HepG2 (cell line): ENCODE measurements around the gene IL4I1. TPM values are rescaled to one million over a fixed set of nuclear protein-coding genes. Genes with fewer than 3 reads are reported as not detected.

Experiments
- RBM39 ChIP-seq: fragments of 200-400 bp; formaldehyde crosslinking; IDR thresholded peaks from one replicate; pipeline ENCODE4 v1.6.1; 2018; ENCODE audit warnings: antibody characterized with exemption, mild to moderate bottlenecking, low read depth, low read length; ENCODE audit not compliant: poor library complexity, severe bottlenecking
- REL ChIP-seq: sonication (generic); formaldehyde crosslinking; conservative IDR thresholded peaks from 2 replicates; pipeline ENCODE4 v1.8.0; 2022; ENCODE audit warnings: mild to moderate bottlenecking, missing genetic modification reagents, moderate library complexity
- TBP ChIP-seq: sonication (generic); formaldehyde crosslinking; IDR thresholded peaks from 2 replicates; pipeline ENCODE4 v1.5.0; 2020; ENCODE audit warnings: missing genetic modification reagents
- ZFP41 ChIP-seq: sonication (generic); formaldehyde crosslinking; IDR thresholded peaks from 2 replicates; pipeline ENCODE4 v1.4.0; 2020; ENCODE audit warnings: mild to moderate bottlenecking, missing genetic modification reagents, borderline replicate concordance
- polyA plus RNA-seq, 8 experiments: library from polyadenylated mRNA; depleted of rRNA in 3 of 8; stranded (reverse) in 7 of 8; unstranded in 1 of 8; fragments of >200 nt; fragmentation: Illumina TruSeq in 4 of 8; extraction: Trizol in 4 of 8; gene quantifications; 2 replicates each; pipeline versions ENCODE4 v1.2.1 to v1.2.3, GENCODE V29; 2011 to 2016; ENCODE audit warnings: low read depth in 4 of 8, missing spikeins in 1 of 8, mixed read lengths in 1 of 8; ENCODE audit not compliant: insufficient read depth in 1 of 8
- total RNA-seq, 5 experiments: library from RNA; depleted of rRNA; stranded (reverse); fragments of >200 nt; fragmentation: Illumina TruSeq; extraction: Trizol; gene quantifications; 2 replicates each; pipeline ENCODE4 v1.2.3, GENCODE V29; 2016; ENCODE audit warnings: low read depth in 1 of 5
- TF ChIP-seq, protein P1 (sequence below), 2 experiments: sonication (generic) in 1 of 2; formaldehyde crosslinking in 1 of 2; IDR thresholded peaks; 2 replicates each; pipeline versions ENCODE4 v1.6.1 to v1.9.0; 2014 to 2022; ENCODE audit warnings: antibody characterized with exemption in 1 of 2, borderline replicate concordance in 1 of 2, inconsistent platforms in 1 of 2, low read depth in 1 of 2, missing genetic modification reagents in 1 of 2
- TF ChIP-seq, protein P2 (sequence below): sonication (generic); formaldehyde crosslinking; IDR thresholded peaks from 2 replicates; pipeline ENCODE4 v1.4.0; 2020; ENCODE audit warnings: missing genetic modification reagents
- TF ChIP-seq, protein P3 (sequence below): sonication (generic); formaldehyde crosslinking; IDR thresholded peaks from 2 replicates; pipeline ENCODE4 v1.4.0; 2020; ENCODE audit warnings: mild to moderate bottlenecking, missing genetic modification reagents
- TF ChIP-seq, protein P4 (sequence below): sonication (generic); formaldehyde crosslinking; IDR thresholded peaks from 2 replicates; pipeline ENCODE4 v1.8.1; 2022; ENCODE audit warnings: low read depth, mild to moderate bottlenecking, missing genetic modification reagents
- TF ChIP-seq, protein P5 (sequence below): sonication (generic); formaldehyde crosslinking; IDR thresholded peaks from 2 replicates; pipeline ENCODE4 v1.8.0; 2022; ENCODE audit warnings: missing genetic modification reagents, mild to moderate bottlenecking, inconsistent platforms, borderline replicate concordance

IL4I1 gene
- total and polyA plus RNA-seq, 2 of the 13 experiments (the other 11 are each of a cell fraction or from before 2014, with no cell fraction given), result not detected

DNA sequence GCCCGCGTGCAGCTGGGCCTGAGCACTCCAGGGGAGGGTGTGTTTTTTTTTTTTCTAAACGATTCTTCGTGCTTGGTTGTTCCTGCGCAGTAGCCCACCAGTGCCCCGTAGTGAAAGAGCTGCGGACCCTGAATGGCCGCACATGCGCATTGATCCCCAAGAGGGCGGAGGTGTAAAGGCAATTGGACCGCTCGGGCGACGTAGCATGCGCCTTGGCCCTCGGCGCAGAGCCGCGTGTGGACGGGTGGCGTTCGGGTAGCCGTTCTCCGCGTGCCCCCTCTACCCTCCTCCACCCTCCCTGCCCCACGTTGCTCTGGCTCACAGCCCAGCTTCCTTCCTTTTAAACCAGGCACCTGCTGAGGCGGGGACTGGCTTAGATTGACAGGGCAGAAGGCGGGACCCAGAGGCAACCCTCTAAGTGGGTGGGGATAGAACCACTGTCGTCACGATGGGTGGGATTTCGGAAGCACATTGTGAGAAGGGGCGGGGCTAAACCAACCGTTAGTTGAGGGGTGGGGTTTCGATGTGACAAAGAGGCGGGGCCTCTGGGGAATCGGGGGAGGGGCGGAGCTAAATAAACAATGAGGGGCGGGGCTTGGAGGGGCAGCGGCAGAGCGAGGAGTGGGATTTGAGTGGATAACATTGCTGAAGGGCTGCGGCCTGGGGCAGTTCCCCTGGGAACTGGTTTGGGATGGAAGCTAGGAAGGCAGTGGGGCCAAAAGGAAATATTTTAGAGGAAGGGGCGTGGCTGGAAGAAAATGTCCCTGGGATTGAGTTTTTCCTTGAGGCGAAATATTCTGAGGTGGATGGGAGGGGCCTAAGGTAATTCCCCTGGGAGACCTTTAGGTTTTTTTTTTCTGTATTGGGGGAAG is 33.2 kb upstream of the IL4I1 start (continued):
- TF ChIP-seq, protein P1, sequence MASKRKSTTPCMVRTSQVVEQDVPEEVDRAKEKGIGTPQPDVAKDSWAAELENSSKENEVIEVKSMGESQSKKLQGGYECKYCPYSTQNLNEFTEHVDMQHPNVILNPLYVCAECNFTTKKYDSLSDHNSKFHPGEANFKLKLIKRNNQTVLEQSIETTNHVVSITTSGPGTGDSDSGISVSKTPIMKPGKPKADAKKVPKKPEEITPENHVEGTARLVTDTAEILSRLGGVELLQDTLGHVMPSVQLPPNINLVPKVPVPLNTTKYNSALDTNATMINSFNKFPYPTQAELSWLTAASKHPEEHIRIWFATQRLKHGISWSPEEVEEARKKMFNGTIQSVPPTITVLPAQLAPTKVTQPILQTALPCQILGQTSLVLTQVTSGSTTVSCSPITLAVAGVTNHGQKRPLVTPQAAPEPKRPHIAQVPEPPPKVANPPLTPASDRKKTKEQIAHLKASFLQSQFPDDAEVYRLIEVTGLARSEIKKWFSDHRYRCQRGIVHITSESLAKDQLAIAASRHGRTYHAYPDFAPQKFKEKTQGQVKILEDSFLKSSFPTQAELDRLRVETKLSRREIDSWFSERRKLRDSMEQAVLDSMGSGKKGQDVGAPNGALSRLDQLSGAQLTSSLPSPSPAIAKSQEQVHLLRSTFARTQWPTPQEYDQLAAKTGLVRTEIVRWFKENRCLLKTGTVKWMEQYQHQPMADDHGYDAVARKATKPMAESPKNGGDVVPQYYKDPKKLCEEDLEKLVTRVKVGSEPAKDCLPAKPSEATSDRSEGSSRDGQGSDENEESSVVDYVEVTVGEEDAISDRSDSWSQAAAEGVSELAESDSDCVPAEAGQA (IDR thresholded peaks at IDR 0.05; ENCODE audit: low read depth), result no peak
- TF ChIP-seq, protein P1 (CRISPR knock-in tag; IDR thresholded peaks at IDR 0.05; ENCODE audit: borderline replicate concordance), result no peak
- TF ChIP-seq, protein P2, sequence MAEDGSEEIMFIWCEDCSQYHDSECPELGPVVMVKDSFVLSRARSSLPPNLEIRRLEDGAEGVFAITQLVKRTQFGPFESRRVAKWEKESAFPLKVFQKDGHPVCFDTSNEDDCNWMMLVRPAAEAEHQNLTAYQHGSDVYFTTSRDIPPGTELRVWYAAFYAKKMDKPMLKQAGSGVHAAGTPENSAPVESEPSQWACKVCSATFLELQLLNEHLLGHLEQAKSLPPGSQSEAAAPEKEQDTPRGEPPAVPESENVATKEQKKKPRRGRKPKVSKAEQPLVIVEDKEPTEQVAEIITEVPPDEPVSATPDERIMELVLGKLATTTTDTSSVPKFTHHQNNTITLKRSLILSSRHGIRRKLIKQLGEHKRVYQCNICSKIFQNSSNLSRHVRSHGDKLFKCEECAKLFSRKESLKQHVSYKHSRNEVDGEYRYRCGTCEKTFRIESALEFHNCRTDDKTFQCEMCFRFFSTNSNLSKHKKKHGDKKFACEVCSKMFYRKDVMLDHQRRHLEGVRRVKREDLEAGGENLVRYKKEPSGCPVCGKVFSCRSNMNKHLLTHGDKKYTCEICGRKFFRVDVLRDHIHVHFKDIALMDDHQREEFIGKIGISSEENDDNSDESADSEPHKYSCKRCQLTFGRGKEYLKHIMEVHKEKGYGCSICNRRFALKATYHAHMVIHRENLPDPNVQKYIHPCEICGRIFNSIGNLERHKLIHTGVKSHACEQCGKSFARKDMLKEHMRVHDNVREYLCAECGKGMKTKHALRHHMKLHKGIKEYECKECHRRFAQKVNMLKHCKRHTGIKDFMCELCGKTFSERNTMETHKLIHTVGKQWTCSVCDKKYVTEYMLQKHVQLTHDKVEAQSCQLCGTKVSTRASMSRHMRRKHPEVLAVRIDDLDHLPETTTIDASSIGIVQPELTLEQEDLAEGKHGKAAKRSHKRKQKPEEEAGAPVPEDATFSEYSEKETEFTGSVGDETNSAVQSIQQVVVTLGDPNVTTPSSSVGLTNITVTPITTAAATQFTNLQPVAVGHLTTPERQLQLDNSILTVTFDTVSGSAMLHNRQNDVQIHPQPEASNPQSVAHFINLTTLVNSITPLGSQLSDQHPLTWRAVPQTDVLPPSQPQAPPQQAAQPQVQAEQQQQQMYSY, result peak; percentile 8; the same call in 1 of the 2 replicates
- TF ChIP-seq REL (CRISPR knock-in tag), result no peak; the same call in none of the 2 replicates
- TF ChIP-seq, protein P3, sequence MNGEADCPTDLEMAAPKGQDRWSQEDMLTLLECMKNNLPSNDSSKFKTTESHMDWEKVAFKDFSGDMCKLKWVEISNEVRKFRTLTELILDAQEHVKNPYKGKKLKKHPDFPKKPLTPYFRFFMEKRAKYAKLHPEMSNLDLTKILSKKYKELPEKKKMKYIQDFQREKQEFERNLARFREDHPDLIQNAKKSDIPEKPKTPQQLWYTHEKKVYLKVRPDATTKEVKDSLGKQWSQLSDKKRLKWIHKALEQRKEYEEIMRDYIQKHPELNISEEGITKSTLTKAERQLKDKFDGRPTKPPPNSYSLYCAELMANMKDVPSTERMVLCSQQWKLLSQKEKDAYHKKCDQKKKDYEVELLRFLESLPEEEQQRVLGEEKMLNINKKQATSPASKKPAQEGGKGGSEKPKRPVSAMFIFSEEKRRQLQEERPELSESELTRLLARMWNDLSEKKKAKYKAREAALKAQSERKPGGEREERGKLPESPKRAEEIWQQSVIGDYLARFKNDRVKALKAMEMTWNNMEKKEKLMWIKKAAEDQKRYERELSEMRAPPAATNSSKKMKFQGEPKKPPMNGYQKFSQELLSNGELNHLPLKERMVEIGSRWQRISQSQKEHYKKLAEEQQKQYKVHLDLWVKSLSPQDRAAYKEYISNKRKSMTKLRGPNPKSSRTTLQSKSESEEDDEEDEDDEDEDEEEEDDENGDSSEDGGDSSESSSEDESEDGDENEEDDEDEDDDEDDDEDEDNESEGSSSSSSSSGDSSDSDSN (CRISPR knock-in tag), result 0 out of 2 replicates have a peak, but pooled peaks have one; percentile 42
- TF ChIP-seq TBP (CRISPR knock-in tag), result no peak
- TF ChIP-seq, protein P4, sequence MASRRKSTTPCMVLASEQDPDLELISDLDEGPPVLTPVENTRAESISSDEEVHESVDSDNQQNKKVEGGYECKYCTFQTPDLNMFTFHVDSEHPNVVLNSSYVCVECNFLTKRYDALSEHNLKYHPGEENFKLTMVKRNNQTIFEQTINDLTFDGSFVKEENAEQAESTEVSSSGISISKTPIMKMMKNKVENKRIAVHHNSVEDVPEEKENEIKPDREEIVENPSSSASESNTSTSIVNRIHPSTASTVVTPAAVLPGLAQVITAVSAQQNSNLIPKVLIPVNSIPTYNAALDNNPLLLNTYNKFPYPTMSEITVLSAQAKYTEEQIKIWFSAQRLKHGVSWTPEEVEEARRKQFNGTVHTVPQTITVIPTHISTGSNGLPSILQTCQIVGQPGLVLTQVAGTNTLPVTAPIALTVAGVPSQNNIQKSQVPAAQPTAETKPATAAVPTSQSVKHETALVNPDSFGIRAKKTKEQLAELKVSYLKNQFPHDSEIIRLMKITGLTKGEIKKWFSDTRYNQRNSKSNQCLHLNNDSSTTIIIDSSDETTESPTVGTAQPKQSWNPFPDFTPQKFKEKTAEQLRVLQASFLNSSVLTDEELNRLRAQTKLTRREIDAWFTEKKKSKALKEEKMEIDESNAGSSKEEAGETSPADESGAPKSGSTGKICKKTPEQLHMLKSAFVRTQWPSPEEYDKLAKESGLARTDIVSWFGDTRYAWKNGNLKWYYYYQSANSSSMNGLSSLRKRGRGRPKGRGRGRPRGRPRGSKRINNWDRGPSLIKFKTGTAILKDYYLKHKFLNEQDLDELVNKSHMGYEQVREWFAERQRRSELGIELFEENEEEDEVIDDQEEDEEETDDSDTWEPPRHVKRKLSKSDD (CRISPR knock-in tag), result peak; percentile 86; the same call in 1 of the 2 replicates
- TF ChIP-seq, protein P5, sequence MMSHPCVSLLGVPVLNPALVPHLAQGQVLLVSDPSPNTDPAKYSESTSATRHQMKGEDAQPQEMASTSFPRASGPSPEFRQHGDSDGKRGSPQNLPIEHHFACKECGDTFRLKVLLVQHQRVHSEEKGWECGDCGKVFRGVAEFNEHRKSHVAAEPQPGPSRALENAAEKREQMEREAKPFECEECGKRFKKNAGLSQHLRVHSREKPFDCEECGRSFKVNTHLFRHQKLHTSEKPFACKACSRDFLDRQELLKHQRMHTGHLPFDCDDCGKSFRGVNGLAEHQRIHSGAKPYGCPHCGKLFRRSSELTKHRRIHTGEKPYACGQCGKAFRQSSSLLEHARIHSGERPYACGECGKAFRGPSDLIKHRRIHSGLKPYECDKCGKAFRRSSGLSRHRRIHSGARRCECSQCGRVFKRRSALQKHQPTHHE (CRISPR knock-in tag), result peak; percentile 70
- no peak; the same call in 1 of the 2 replicates for TF ChIP-seq ZFP41
- TF ChIP-seq RBM39, result peak; percentile 67
